Esophagus muscularis mucosa (tissue), 4 donors: ENCODE data around the gene KPNA1. TPM values are rescaled to one million over a fixed set of nuclear protein-coding genes. Genes with fewer than 3 reads are reported as not detected.

ENCODE experiments used
- DNase-seq: peaks from one replicate; pipeline ENCODE4 v3.0.0-alpha.2; 2017; ENCODE audit errors: extremely low spot score
- H3K27ac ChIP-seq, 4 donors: fragments of 200-600 bp; sonication (generic); replicated peaks in 1 of 4; 1 replicate in 3 of 4; 2 replicates in 1 of 4; pipeline ENCODE4 v1.5.1; 2016 to 2019; ENCODE audit warnings: mild to moderate bottlenecking in 1 of 4
- H3K27me3 ChIP-seq, 4 donors: fragments of 200-600 bp; sonication (generic); one replicate each; pipeline versions ENCODE4 v1.5.1 to v1.6.0; 2016 to 2019
- H3K36me3 ChIP-seq, 4 donors: fragments of 200-600 bp; sonication (generic); one replicate each; pipeline ENCODE4 v1.5.1; 2016 to 2019
- H3K4me1 ChIP-seq, 4 donors: fragments of 200-600 bp; sonication (generic); one replicate each; pipeline ENCODE4 v1.5.1; 2016 to 2019
- H3K4me3 ChIP-seq, 4 donors: fragments of 200-600 bp; sonication (generic); 1 replicate in 2 of 4; 2 replicates in 2 of 4; pipeline ENCODE4 v1.5.1; 2016 to 2019; ENCODE audit warnings: mild to moderate bottlenecking in 4 of 4, moderate library complexity in 1 of 4
- H3K9me3 ChIP-seq, 4 donors: fragments of 200-600 bp; sonication (generic); 1 replicate in 3 of 4; 2 replicates in 1 of 4; pipeline ENCODE4 v1.5.1; 2016 to 2019
- CTCF ChIP-seq, 3 experiments: fragments of 200-600 bp in 2 of 3; fragments of 450-650 bp in 1 of 3; sonication (generic) in 2 of 3; IDR thresholded peaks; one replicate each; pipeline ENCODE4 v1.5.1; 2017 to 2019; ENCODE audit warnings: antibody characterized with exemption in 3 of 3, mild to moderate bottlenecking in 2 of 3, moderate library complexity in 1 of 3
- EP300 ChIP-seq: sonication (generic); formaldehyde crosslinking; IDR thresholded peaks from one replicate; pipeline ENCODE4 v1.6.1; 2017; ENCODE audit warnings: antibody characterized with exemption
- POLR2A ChIP-seq: fragments of 450-650 bp; IDR thresholded peaks from one replicate; pipeline ENCODE4 v1.6.1; 2017; ENCODE audit warnings: antibody characterized with exemption, moderate library complexity, mild to moderate bottlenecking, low read depth
- POLR2AphosphoS5 ChIP-seq, 2 donors: sonication (generic); formaldehyde crosslinking; IDR thresholded peaks; one replicate each; pipeline ENCODE4 v1.6.1; 2017; ENCODE audit warnings: antibody characterized with exemption in 2 of 2
- WGBS: methylation state at CpG from one replicate; pipeline ENCODE4 v1.1.5; 2018; 5-methylcytosine and 5-hydroxymethylcytosine counted together
- intact Hi-C: fragments of 100-400 bp; cut with DNase I; formaldehyde crosslinking; loops from one replicate; pipeline ENCODE4 v1.15.1; 2023
- total RNA-seq, 4 donors: library from RNA; depleted of rRNA; stranded (reverse); fragments of >200 nt; gene quantifications; one replicate each; pipeline versions ENCODE4 v1.1.0 to v1.2.1, GENCODE V29; 2016

The KPNA1 gene
- total RNA-seq, 4 donors from 2014 or later = 28.2 to 47.4 (median 45.3) TPM

- TF ChIP-seq CTCF (IDR thresholded peaks at IDR 0.05) (no peak), POLR2A (no peak), EP300 (no peak), POLR2AphosphoS5 (IDR thresholded peaks at IDR 0.05) (no peak)
- Histone ChIP-seq H3K27me3 (no peaks in the 10 kb centered on the region), H3K4me1 (no peaks in the 10 kb centered on the region), H3K36me3 (peaks cover 14 to 75% (median 65%) of the 10 kb centered on the region in 4 donors), H3K27ac (no peak overlapping the region), H3K4me3 (no peak overlapping the region), H3K9me3 (no peaks in the 10 kb centered on the region)
- no peak for DNase-seq
- intact Hi-C loops = no loop called here
- WGBS = 90% methylated on average over 3 of the region's 3 CpGs
Observed at GRCh38 chr3:122405015-122405414, 109.7 kb downstream of the KPNA1 start.

- intact Hi-C loops = no loop called here
Observed at GRCh38 chr3:122403489-122403888, 111.2 kb downstream of the KPNA1 start.

GRCh38 chr3:122398920-122399319 lies 115.8 kb downstream of the KPNA1 start:
- no peaks in the 10 kb centered on the region for H3K4me1 ChIP-seq
- WGBS = 93% methylated on average over 2 of the region's 2 CpGs
- no peak for DNase-seq
- H3K9me3 ChIP-seq = no peaks in the 10 kb centered on the region
- intact Hi-C loops = no loop called here
- H3K36me3 ChIP-seq = peaks cover 0 to 21% (median 12%) of the 10 kb centered on the region in 4 donors
- no peak overlapping the region for H3K4me3 ChIP-seq
- no peaks in the 10 kb centered on the region for H3K27me3 ChIP-seq
- no peak overlapping the region for H3K27ac ChIP-seq
- no peak for TF ChIP-seq CTCF (IDR thresholded peaks at IDR 0.05)
- no peak for TF ChIP-seq POLR2AphosphoS5 (IDR thresholded peaks at IDR 0.05)
- no peak for TF ChIP-seq POLR2A
- TF ChIP-seq EP300 = no peak

More at GRCh38 chr3:122403489-122403888, 111.2 kb downstream of the KPNA1 start:
- 82% methylated on average over 6 of the region's 6 CpGs for WGBS
- no peak for DNase-seq
- peaks cover 12 to 60% (median 51%) of the 10 kb centered on the region in 4 donors for H3K36me3 ChIP-seq
- TF ChIP-seq POLR2A (no peak), CTCF (IDR thresholded peaks at IDR 0.05) (no peak), EP300 (no peak), POLR2AphosphoS5 (IDR thresholded peaks at IDR 0.05) (no peak)
- H3K9me3 ChIP-seq = no peaks in the 10 kb centered on the region
- H3K4me1 ChIP-seq = no peaks in the 10 kb centered on the region
- no peak overlapping the region for H3K27ac ChIP-seq
- no peaks in the 10 kb centered on the region for H3K27me3 ChIP-seq
- H3K4me3 ChIP-seq = no peak overlapping the region

- no peak for DNase-seq
- Histone ChIP-seq H3K9me3 (no peaks in the 10 kb centered on the region), H3K27ac (no peak overlapping the region), H3K4me3 (no peak overlapping the region), H3K27me3 (no peaks in the 10 kb centered on the region), H3K36me3 (peaks cover 0 to 10% (median 0%) of the 10 kb centered on the region in 4 donors), H3K4me1 (peaks cover 0 to 15% (median 13%) of the 10 kb centered on the region in 4 donors)
- 89% methylated on average over 1 of the region's 1 CpG for WGBS
- intact Hi-C loops = no loop called here
- no peak for TF ChIP-seq POLR2A
- no peak for TF ChIP-seq POLR2AphosphoS5 (IDR thresholded peaks at IDR 0.05)
- no peak for TF ChIP-seq EP300
- no peak for TF ChIP-seq CTCF (IDR thresholded peaks at IDR 0.05)
Observed at GRCh38 chr3:122397201-122397600, 117.5 kb downstream of the KPNA1 start.

- Histone ChIP-seq H3K36me3 (peaks cover 0 to 10% (median 0%) of the 10 kb centered on the region in 4 donors), H3K27ac (no peak overlapping the region), H3K4me1 (peaks cover 2 to 22% (median 16%) of the 10 kb centered on the region in 4 donors), H3K9me3 (no peaks in the 10 kb centered on the region), H3K4me3 (no peak overlapping the region), H3K27me3 (no peaks in the 10 kb centered on the region)
- no peak for DNase-seq
- intact Hi-C loops = no loop called here
- TF ChIP-seq EP300 = no peak
Observed at GRCh38 chr3:122396511-122396910, 118.2 kb downstream of the KPNA1 start.
